Measurements from ENCODE around the gene CIP2A. TPM values are rescaled to one million over a fixed set of nuclear protein-coding genes. Genes with fewer than 3 reads are reported as not detected.
A peak's percentile ranks its signal among the peaks of the same experiment; 100 is the strongest.

Gene CIP2A
- total RNA-seq, 1 donor from 2014 or later: 15.9 TPM

DNA sequence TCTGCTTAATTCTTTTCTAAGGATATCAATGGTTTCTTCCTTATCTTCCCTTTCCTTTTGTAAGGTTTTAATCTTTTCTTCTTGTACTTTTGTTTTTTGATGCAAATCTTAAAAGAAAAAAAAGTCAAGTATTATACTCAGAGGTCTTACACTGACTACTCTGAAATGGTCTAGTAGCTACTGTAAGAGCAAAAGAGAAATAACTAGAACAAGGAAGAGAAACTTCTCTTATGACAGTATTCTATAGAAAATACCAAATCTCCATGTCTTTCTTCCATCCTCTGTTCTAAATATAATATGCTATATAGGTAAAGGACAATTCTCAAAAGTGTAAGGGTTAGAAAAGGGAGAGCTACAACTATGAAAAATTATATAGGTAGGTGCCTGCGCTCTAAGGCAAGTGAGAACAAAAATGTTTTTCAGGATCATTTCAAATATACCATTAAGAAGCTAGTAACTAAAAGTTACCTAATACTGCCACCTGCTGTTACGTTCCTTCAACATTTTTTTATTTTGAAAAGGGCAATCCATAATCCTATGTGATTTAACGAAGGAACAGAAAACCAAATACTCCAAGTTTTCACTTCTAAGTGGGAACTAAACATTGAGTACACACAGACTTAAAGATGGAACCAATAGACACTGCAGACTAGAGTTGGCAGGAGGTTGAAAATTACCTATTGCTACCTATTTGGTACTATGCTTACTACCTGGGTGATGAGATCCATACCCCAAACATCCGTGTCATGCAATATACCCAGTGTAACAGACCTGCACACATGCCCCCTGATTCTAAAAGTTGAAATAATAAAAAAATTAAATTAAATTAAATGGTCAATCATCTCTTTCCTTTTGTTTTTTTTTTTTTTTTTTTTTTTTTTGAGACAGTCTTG is 36.7 kb downstream of the CIP2A start:
- no peaks in the 10 kb centered on the region for H3K36me3 Mint-ChIP-seq
- H3K27me3 Mint-ChIP-seq (ENCODE audit: low read depth): no peaks in the 10 kb centered on the region
- H3K9me3 Mint-ChIP-seq: no peaks in the 10 kb centered on the region
- TF ChIP-seq, protein P1, sequence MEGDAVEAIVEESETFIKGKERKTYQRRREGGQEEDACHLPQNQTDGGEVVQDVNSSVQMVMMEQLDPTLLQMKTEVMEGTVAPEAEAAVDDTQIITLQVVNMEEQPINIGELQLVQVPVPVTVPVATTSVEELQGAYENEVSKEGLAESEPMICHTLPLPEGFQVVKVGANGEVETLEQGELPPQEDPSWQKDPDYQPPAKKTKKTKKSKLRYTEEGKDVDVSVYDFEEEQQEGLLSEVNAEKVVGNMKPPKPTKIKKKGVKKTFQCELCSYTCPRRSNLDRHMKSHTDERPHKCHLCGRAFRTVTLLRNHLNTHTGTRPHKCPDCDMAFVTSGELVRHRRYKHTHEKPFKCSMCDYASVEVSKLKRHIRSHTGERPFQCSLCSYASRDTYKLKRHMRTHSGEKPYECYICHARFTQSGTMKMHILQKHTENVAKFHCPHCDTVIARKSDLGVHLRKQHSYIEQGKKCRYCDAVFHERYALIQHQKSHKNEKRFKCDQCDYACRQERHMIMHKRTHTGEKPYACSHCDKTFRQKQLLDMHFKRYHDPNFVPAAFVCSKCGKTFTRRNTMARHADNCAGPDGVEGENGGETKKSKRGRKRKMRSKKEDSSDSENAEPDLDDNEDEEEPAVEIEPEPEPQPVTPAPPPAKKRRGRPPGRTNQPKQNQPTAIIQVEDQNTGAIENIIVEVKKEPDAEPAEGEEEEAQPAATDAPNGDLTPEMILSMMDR (IDR thresholded peaks at IDR 0.05; ENCODE audit: unreplicated experiment): peak; percentile 59
- H3K4me1 Mint-ChIP-seq: peaks cover 16% of the 10 kb centered on the region
- H3K4me3 Mint-ChIP-seq: no peak overlapping the region
- H3K27ac Mint-ChIP-seq: peak overlapping the region; percentile 3
- no peak for DNase-seq (ENCODE audit: low spot score in 2 of 2, unreplicated experiment in 2 of 2)

DNA sequence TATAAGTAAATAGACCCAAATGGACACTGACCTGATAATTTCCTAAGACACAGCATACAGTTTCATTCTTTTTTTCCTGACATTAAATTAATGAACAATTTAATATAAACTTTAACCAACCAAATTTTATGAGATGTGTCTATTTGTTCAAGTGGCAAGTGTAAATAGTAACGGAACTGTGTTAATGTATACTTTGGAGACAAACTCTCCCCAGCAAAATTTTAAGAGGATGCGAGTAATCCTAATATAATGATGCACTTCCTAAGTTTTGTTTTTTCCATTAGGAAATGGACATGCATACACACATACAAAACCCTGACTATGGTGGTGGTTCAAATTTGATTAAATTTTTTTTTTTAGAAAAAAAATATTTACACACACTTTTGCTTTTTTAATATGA is 40.4 kb downstream of the CIP2A start:
- no peak for DNase-seq (ENCODE audit: low spot score in 2 of 2, unreplicated experiment in 2 of 2)
- H3K4me1 Mint-ChIP-seq: peaks cover 18% of the 10 kb centered on the region
- H3K9me3 Mint-ChIP-seq: no peaks in the 10 kb centered on the region
- no peak overlapping the region for H3K4me3 Mint-ChIP-seq
- no peaks in the 10 kb centered on the region for H3K27me3 Mint-ChIP-seq (ENCODE audit: low read depth)
- no peak overlapping the region for H3K27ac Mint-ChIP-seq
- TF ChIP-seq, protein P1 (IDR thresholded peaks at IDR 0.05; ENCODE audit: unreplicated experiment): no peak
- no peaks in the 10 kb centered on the region for H3K36me3 Mint-ChIP-seq

DNA sequence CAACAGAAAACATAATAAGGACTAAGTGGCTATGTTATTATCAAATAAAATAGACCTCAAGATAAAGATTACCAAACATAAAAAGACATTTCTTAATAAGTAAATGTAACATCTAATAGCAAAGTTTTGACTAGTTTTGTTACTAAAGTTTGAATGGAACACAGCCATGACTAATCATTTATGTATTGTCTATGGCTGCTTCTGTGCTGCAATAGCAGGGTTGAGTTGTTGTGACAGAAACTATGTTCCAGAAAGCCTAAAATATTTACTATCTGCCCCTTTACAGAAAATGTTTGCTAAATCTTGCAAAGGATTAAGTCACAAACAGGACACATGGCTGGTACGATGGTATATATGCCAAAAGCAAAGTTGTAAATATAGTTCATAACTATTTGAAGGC is 40.9 kb downstream of the CIP2A start:
- H3K27ac Mint-ChIP-seq: no peak overlapping the region
- TF ChIP-seq, protein P1 (IDR thresholded peaks at IDR 0.05; ENCODE audit: unreplicated experiment): no peak
- DNase-seq (ENCODE audit: low spot score in 2 of 2, unreplicated experiment in 2 of 2): no peak

DNA sequence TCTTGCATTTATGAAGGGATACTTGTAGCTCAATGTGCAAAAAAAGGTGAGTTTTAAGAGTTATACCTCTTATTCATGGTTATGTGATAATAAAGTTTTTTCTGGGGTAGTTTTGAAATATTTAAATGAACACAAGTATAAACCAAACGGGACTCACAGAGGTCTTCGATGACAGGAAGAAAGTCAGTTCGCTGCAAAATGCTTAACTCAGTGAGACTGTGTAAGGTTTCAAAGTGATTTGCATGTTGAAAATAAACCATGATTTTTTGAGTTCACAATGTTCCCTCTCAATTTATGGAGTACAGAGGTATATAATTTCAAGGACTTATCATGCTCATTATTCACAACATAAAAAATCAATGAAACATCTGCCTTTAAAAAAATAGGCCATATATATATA is 42.5 kb downstream of the CIP2A start:
- no peak for DNase-seq (ENCODE audit: low spot score in 2 of 2, unreplicated experiment in 2 of 2)
- H3K9me3 Mint-ChIP-seq: no peaks in the 10 kb centered on the region
- no peak overlapping the region for H3K4me3 Mint-ChIP-seq
- TF ChIP-seq, protein P1 (IDR thresholded peaks at IDR 0.05; ENCODE audit: unreplicated experiment): no peak
- peaks cover 14% of the 10 kb centered on the region for H3K36me3 Mint-ChIP-seq
- H3K4me1 Mint-ChIP-seq: peaks cover 13% of the 10 kb centered on the region
- H3K27me3 Mint-ChIP-seq (ENCODE audit: low read depth): no peaks in the 10 kb centered on the region
- peak overlapping the region; percentile 45 for H3K27ac Mint-ChIP-seq

More for the DNA sequence above, 40.9 kb downstream of the CIP2A start:
- Mint-ChIP-seq H3K4me1 (peaks cover 18% of the 10 kb centered on the region), H3K36me3 (peaks cover 5% of the 10 kb centered on the region), H3K4me3 (no peak overlapping the region), H3K27me3 (ENCODE audit: low read depth) (no peaks in the 10 kb centered on the region), H3K9me3 (no peaks in the 10 kb centered on the region)

DNA sequence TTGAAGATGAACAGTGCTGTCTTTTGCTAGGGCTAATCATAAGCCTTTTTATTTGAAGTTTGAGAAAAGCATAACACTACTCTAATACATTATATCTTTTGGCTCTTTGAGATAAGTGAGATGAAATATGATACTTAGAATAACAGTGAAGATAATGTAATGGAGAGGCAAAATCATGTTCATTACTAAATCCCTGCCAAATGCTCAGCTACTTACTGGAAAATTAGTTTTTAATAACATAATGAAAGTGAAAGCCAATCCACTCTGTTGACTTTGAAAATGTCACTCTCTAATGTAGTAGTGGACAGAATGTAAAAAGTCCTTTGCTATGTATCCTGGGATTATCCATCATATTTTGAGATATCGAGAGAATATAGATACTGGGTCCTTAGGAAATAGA is 43.0 kb downstream of the CIP2A start:
- Mint-ChIP-seq H3K36me3 (peaks cover 14% of the 10 kb centered on the region), H3K27ac (peak overlapping the region; percentile 45), H3K9me3 (no peaks in the 10 kb centered on the region), H3K4me1 (peaks cover 13% of the 10 kb centered on the region), H3K4me3 (no peak overlapping the region), H3K27me3 (ENCODE audit: low read depth) (no peaks in the 10 kb centered on the region)
- TF ChIP-seq, protein P1 (IDR thresholded peaks at IDR 0.05; ENCODE audit: unreplicated experiment): no peak
- DNase-seq (ENCODE audit: low spot score in 2 of 2, unreplicated experiment in 2 of 2): no peak
